Fibroblast of mammary gland (primary cell): ENCODE data around the gene C17orf58.
"Not testable (repeated sequence)": the region's sequence is repeated elsewhere in the genome, so short reads cannot be mapped to it uniquely, and the experiment has no call there.

Experiments
- DNase-seq: peaks from one replicate; pipeline ENCODE4 v3.0.0-alpha.2; 2010; ENCODE audit warnings: low read depth
- H3K4me3 ChIP-seq: 2 replicates; pipeline ENCODE4 v1.5.1; 2011; ENCODE audit warnings: low read depth, mild to moderate bottlenecking, low read length, moderate library complexity; ENCODE audit not compliant: control insufficient read depth
- TF ChIP-seq, protein P1 (sequence below): conservative IDR thresholded peaks from 2 replicates; pipeline ENCODE4 v1.5.1; 2011; ENCODE audit warnings: low read depth, low read length, inconsistent platforms; ENCODE audit not compliant: control insufficient read depth, insufficient read depth

Gene C17orf58

DNA sequence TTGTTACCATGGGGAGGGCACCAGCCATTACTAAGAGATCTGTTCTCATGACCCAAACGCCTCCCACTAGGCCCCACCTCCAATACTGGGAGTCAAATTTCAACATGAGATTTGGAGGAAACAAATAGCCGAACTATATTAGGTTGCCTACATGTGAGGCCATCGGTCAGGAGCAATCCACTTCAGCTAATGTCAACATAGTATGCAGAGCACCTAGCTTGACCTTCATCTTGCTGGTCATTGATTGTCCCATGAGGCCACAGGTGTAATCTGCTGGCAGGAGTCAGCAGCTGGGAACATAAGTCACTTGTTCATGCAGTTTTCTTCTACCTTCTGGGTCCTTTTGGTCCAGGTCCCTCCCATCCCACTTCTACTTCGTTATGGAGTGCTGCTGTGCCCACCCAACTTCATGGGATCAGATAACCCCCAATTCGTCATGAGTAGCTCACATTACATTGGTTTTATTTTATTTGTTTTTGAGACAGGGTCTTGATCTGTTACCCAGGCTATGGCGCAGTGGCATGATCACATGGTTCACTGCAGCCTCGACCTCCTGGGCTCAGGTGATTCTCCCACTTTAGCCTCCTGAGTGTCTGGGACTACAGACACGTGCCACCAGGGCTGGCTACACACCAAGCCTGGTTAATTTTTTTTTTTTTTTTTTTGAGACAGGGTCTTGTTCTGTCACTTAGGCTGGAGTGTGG, 33.4 kb upstream of the C17orf58 start:
- DNase-seq = peak; percentile 18
- H3K4me3 ChIP-seq = no peak overlapping the region
- TF ChIP-seq, protein P1, sequence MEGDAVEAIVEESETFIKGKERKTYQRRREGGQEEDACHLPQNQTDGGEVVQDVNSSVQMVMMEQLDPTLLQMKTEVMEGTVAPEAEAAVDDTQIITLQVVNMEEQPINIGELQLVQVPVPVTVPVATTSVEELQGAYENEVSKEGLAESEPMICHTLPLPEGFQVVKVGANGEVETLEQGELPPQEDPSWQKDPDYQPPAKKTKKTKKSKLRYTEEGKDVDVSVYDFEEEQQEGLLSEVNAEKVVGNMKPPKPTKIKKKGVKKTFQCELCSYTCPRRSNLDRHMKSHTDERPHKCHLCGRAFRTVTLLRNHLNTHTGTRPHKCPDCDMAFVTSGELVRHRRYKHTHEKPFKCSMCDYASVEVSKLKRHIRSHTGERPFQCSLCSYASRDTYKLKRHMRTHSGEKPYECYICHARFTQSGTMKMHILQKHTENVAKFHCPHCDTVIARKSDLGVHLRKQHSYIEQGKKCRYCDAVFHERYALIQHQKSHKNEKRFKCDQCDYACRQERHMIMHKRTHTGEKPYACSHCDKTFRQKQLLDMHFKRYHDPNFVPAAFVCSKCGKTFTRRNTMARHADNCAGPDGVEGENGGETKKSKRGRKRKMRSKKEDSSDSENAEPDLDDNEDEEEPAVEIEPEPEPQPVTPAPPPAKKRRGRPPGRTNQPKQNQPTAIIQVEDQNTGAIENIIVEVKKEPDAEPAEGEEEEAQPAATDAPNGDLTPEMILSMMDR = no peak

DNA sequence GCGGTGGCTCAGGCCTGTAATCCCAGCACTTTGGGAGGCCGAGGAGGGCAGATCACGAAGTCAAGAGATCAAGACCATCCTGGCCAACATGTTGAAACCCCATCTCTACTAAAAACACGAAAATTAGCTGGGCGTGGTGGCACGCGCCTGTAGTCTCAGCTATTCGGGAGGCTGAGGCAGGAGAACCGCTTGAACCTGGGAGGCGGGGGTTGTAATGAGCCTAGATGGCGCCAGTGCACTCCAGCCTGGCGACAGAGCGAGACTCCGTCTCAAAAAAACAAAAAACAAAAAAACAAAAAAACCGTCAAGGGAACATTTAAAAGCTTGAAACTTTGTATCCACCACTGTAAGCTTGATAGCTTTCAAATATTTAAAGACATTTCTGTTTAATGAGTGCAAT, 26.3 kb upstream of the C17orf58 start:
- H3K4me3 ChIP-seq, DNase-seq: not testable (repeated sequence)

DNA sequence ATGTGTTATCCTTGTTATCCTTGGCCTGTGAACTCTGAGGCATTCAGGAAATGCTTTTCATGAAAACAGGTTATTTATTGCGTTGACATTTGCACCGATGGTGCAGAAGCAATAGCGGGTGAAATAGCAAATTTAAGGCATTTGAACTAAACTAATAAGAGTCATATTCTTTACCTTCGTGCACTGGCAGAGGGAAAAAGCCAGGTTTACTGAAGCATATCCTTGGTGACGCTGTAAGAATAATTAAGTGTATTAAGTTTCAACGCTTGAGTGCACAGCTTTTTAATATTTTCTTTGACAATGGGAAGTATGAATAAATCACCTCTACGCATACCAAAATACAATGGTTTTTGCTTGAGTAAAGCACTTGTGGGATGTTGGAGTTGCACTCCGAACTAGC, 25.7 kb upstream of the C17orf58 start:
- H3K4me3 ChIP-seq = no peak overlapping the region
- DNase-seq = no peak
- TF ChIP-seq, protein P1 = no peak

DNA sequence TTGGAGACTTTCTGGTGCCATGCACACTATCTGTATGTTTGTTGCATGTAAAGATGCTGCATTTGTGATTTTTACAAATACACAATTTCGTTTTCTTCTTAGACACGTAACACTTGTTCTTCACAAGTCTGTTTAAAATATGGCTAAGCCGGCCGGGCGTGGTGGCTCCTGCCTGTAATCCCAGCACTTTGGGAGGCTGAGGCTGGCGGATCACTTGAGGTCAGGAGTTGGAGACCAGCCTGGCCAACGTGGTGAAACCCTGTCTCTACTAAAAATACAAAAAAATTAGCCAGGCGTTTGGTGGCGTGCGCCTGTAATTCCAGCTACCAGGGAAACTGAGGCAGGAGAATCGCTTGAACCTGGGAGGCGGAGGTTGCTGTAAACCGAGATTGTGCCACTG, 24.5 kb upstream of the C17orf58 start:
- not testable (repeated sequence) for H3K4me3 ChIP-seq, DNase-seq

DNA sequence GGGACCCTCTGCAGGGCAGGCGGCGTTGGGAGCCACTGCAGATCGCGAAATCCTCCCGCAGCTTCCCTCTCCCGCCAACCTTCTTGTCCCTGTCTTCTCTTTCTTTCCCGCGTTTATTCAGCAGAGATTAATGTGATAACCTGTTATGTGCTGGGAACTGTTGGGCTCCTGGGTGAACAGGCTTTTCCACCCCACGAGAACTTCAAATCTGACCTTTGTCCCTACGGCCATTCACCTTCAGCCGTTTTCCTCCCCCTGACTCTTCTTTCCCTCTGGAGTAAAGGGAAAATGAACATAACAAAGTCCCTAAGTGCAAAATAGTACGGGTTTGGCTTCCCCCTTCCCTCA, 24.1 kb upstream of the C17orf58 start:
- H3K4me3 ChIP-seq = peak overlapping the region; percentile 60
- peak; percentile 10 for DNase-seq
- TF ChIP-seq, protein P1 = no peak

DNA sequence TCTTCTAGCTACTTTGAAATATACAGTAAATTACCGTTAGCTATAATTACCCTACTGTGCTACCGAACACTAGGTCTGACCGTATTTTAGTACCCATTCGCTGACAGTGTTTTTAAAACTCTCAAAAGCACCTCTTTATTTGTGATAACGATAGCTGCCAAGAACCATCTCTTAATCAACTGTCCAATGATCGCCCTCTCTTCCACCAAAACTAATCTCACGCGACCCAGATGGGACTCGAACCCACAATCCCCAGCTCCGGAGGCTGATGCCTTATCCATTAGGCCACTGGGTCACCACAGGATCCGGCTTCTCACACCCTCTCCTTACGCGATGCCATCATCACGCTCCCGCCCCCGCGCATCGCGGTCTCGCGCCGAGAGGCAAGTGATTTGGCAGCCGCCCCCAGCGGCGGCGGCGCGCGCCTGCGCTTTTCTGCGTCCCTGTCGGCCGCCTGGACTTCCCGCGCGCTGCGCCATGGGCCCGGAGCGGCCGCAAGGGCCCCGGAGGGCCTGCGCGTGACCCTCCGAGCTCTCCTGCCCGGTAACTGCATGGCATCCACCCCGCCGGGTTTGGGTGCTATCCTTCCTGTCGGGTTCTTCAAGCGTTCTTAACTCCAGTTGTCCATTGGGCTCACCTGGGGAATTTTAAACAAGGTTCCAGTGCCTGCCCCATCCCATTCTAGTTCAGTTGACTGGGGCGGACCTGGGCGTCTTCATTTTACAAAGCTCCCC, 23.6 kb upstream of the C17orf58 start:
- TF ChIP-seq, protein P1 = no peak
- DNase-seq = peak; percentile 94
- peak overlapping the region; percentile 60 for H3K4me3 ChIP-seq

DNA sequence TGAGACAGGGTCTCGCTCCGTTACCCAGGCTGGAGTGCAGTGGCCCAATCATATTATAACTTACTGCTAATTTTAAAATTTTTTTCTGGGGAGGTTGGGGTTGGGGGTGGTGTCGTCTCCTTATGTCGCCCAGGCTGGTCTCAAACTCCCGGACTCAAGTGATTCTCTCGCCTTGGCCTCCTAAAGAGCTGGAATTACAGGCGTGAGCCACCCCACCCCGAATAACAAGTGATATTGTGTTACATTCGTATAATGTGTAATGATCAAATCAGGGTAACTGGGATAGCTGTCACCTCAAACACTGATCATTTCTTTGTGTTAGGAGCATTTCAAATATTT, 23.0 kb upstream of the C17orf58 start:
- peak overlapping the region; percentile 4 for H3K4me3 ChIP-seq
- TF ChIP-seq, protein P1 = no peak
- DNase-seq = no peak

DNA sequence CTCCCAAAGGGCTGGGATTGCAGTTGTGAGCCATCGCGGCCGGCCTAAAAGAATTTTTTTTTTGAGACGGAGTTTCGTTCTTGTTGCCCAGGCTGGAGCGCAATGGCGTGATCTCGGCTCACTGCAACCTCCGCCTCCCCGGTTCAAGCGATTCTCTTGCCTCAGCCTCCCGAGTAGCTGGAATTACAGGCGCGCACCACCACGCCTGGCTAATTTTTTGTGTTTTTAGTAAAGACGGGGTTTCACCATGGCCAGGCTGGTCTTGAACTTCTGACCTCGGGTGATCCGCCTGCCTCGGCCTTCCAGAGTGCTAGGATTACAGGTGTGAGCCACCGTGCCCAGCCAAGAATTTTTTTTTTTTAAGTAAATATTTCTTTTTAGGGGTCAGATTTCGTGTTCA, 22.2 kb upstream of the C17orf58 start:
- DNase-seq, H3K4me3 ChIP-seq: not testable (repeated sequence)
